ENCODE results near the gene ATN1.
"Not testable (repeated sequence)": the region's sequence is repeated elsewhere in the genome, so short reads cannot be mapped to it uniquely, and the experiment has no call there.

Gene ATN1

GRCh38 chr12:6905414-6906040 is 22.2 kb upstream of the ATN1 start:
- no peak for DNase-seq

DNA sequence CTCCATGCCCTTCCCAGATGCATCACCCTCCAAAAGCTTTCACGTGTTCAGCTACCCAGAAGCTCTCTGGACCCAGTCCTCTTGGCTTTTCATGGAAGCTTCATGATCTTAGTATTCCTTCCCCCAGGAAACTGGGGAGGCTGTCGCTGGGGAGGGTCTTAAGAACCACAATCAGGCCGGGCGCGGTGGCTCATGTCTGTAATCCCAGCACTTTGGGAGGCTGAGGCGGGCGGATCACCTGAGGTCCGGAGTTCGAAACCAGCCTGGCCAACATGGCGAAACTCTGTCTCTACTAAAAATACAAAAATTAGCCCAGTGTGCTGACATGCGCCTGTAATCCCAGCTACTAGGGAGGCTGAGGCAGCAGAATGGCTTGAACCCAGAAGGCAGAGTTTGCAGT is 19.6 kb upstream of the ATN1 start:
- not testable (repeated sequence) for DNase-seq

DNA sequence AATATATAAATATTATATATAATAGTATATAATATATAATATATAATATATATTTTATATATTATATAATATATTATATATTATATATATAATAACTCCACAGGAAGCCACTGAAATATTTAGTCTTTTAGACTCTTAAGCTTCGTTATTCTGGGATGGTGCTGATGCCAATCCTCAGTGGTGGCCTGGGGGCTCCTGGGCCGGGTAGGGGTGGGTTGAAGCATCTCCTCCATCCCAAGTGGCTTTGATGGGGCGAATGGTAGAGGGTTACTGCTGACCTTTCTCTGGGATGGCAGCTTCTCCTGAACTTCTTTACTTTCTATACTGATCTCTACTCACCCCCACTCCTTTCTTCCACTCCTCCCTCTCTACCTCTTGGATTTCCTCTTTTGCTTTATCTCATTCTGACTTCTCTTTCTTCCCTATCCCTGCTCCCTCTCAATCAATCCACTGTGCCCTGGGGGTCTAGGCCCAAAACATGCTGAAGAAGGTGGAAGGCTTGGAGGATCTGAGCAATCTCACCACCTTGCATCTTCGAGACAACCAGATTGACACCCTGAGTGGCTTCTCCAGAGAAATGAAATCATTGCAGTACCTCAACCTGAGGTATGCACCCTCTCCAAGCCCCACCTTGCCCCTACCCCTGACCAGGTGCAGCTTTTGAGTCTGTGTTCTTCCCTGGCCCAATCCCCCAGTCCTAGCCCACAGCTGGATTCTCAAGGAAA is 18.2 kb upstream of the ATN1 start:
- no peak for DNase-seq

DNA sequence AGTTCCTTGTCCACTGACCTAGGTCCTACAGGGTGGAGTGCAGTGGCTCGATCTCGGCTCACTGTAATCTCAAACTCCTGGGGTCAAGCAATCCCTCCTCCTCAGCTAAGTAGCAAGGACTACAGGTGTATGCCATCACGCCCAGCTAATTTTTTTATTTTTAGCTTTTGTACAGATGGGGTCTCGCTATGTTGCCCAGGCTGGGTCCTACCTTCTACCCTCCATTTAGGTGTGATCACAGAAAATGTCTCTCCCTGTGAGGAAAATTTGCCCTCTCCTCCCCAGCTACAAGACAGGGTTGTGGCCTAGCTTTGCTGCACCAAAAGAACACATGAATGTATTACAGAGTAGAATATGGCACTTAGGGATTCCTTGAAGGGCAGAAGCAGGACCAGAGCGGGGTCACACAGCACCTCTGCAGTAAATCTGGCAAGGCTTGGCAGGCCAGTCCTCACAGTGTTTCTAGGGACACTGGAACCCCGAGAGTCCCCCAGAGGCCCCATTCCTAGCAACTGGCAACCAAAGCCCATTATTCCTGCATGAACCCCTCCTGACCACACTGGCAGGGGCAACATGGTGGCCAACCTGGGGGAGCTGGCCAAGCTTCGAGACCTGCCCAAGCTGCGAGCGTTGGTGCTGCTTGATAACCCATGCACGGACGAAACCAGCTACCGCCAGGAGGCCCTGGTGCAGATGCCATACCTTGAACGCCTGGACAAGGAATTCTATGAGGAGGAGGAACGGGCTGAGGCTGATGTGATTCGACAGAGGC is 15.4 kb upstream of the ATN1 start:
- no peak for DNase-seq

GRCh38 chr12:6914246-6914946 is 13.4 kb upstream of the ATN1 start, which contains the start of gene ENO2:
TSS of gene ENO2 (plus strand) at chr12:6914580. CDS start at chr12:6915833, 1,253 bp downstream.
- peak; percentile 44 for DNase-seq

- DNase-seq, result no peak
These were observed 12.6 kb upstream of the ATN1 start for GRCh38 chr12:6914947-6915788.

DNA sequence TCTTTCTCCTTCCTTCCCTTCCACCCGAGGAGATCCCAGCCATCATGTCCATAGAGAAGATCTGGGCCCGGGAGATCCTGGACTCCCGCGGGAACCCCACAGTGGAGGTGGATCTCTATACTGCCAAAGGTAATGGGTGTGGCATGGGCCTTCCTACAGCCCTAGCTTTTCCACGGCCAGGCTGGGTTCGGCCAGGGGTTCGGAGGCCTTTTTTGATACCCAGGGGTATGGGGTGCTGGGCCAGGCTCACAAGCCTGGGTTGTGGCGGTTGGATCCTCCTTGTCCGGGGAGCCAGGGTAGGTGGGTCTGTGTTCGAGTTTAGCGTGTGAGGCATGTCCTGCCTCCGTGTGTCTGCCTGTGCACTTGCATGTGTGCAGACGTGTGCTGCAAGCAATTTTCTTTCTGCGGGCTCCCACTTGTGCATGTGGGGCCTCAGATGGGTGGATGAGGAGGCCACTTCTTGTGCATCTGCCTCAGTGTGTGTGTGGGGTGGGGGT is 11.9 kb upstream of the ATN1 start:
- DNase-seq, result no peak

DNA sequence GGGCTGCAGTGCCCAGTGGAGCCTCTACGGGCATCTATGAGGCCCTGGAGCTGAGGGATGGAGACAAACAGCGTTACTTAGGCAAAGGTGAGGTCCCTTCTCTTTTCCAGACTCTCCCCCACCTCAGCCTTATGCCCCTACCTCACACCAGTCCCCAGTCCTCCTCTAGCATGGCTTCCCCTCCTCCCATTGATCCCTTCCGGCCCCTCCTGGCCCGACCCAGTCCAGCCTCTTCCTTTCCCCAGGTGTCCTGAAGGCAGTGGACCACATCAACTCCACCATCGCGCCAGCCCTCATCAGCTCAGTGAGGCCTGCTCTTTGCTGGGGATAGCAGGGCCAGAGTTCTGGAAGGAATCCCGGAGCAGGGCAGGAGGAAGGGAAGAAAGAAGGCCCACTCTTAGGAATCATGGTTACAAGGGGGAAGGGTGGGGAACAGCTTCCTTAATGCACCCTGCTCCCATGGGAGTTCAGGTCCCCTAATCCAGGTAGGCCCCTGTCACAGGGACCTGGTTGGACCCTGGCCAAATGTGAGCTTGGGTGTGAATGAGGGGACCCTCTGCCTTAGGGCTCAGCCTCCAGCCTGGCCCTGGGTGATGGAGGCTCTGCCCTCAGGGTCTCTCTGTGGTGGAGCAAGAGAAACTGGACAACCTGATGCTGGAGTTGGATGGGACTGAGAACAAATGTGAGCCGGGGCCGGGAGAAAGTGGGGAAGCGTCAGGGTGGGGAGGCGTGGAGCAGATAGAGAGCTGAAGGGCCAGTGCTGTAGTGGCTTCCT is 11.1 kb upstream of the ATN1 start:
- no peak for DNase-seq

GRCh38 chr12:6917491-6918231 is 10.1 kb upstream of the ATN1 start:
- no peak for DNase-seq

GRCh38 chr12:6919588-6919987 is 8.2 kb upstream of the ATN1 start:
- no peak for DNase-seq

DNA sequence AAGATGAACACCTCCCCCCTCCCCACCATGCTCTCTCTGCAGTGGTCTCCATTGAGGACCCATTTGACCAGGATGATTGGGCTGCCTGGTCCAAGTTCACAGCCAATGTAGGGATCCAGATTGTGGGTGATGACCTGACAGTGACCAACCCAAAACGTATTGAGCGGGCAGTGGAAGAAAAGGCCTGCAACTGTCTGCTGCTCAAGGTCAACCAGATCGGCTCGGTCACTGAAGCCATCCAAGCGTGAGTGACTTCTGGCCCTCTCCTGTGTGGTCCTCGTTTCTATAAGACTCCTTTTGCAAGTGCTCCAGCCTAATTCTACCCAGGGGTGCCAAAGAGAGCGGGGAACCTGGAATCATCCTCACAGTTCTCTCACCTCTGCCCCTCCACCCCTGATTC is 6.2 kb upstream of the ATN1 start:
- DNase-seq, result no peak

DNA sequence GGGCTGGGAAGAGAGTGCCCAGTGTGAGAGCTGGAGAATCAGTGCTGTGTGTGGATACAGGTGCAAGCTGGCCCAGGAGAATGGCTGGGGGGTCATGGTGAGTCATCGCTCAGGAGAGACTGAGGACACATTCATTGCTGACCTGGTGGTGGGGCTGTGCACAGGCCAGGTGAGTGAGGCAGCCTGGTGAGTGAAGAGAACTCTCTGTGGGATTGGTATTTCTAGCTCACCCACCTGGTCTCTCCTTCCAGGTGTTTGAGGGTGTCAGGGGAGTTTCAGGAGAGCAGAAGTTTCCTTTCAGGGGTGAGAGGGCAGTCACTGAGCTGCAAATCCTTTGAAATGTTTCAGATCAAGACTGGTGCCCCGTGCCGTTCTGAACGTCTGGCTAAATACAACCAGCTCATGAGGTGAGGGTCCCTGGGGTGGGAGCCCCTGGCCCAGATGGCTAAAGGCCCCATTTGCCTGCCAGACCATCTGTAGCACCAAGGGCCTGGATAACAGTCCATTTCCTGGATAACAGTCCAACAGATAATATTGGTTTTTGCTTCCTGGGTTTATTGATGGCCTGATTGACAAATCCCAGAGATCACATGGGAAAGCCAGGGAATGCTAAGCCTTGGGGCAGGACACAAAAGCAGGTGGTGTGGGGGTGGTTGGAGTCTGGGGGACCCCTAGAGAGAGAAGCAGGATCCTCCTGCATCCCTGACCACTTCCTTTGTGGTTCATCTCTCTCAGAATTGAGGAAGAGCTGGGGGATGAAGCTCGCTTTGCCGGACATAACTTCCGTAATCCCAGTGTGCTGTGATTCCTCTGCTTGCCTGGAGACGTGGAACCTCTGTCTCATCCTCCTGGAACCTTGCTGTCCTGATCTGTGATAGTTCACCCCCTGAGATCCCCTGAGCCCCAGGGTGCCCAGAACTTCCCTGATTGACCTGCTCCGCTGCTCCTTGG is 5.5 kb upstream of the ATN1 start:
- no peak for DNase-seq

GRCh38 chr12:6923003-6923732 is 4.6 kb upstream of the ATN1 start:
- no peak for DNase-seq

DNA sequence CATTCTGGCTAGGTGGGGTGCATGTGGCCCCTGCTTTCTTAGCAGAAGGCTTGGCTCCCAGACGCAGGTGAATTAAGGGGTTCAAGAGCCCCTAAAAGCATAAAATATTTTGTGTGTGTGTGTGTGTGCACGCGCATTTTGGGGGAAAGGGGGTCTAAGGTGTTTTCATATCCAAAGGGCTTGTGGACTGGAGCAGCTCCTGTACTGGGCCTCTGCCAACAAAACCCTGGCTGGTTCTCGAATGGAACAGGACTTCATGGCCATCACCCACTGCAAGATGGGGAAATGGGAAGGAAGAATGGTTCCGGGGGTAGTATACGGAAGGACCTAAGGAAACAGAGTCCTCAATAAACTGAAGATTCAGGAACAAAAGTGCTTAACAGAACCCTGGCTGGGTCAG is 3.9 kb upstream of the ATN1 start:
- DNase-seq, result no peak

DNA sequence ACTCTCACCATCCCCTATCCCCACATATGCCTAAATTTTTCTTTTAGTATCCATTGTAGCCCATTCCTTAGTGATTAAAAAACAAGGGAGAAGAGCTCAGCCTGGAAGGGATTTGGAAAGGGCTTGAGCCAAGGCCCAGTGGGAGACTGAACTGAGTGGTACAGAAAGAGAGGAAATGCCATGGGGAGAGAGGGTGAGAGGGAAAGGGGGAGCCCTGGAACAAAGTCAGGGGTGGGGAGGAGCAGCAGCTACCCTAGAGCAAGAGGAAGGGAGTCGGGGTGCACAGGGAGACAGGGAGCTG is 2.6 kb upstream of the ATN1 start:
- DNase-seq, result no peak

DNA sequence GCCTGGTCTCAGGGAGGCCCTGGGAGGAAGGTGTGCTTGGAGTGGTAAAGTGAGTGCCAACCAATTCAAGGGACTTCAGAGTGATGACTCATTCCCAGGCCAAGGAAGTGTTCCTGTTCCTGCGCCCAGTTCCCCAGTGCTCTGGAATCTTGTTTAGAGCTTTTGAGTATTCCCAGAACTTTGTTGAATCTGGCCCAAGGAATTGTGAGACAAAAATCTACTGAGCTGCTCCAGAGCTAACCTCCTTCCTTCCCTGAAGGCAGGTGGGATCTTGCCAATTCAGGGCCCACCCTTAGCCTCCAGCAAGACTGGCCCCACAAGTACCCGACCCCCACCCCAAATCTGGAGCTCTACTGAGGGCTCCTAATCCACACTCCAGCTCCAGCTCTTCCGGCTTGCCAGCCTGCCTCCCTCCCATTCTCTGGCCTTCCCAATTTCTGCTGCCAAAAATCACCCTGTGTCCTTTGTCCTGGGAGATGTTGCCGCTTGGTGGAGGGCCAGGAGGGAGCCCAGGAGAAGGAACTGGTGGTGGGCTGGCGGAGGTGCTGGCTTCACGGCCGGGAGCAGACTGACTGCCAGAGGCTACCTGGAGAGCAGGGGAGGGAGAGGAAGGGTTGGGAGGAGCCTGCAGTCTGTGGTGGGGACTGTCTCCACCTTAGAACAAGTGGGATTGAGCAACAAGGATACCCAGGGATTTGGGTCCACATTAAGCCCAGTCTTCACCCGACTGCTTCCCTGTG is 2.0 kb upstream of the ATN1 start:
- no peak for DNase-seq

GRCh38 chr12:6928022-6928702 is 403 bp downstream of the ATN1 start:
- DNase-seq, result no peak

Measured in GDM1 (cell line).